A549 treated with Hydrocortisone at 1 μM for 4 hours (cell line): ENCODE measurements around the gene DHRSX. TPM values are rescaled to one million over a fixed set of nuclear protein-coding genes. Genes with fewer than 3 reads are reported as not detected.

Experiments used
- total RNA-seq: library from RNA; stranded (reverse); fragments of 200-300 nt; extraction: Qiagen RNA extraction; gene quantifications from 5 replicates; pipeline ENCODE4 v1.2.3, GENCODE V29; 2022

Gene DHRSX, protein sequence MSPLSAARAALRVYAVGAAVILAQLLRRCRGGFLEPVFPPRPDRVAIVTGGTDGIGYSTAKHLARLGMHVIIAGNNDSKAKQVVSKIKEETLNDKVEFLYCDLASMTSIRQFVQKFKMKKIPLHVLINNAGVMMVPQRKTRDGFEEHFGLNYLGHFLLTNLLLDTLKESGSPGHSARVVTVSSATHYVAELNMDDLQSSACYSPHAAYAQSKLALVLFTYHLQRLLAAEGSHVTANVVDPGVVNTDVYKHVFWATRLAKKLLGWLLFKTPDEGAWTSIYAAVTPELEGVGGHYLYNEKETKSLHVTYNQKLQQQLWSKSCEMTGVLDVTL
- 35.9 to 50.6 TPM (median 43.6 TPM) in 5 replicates for total RNA-seq

DNA sequence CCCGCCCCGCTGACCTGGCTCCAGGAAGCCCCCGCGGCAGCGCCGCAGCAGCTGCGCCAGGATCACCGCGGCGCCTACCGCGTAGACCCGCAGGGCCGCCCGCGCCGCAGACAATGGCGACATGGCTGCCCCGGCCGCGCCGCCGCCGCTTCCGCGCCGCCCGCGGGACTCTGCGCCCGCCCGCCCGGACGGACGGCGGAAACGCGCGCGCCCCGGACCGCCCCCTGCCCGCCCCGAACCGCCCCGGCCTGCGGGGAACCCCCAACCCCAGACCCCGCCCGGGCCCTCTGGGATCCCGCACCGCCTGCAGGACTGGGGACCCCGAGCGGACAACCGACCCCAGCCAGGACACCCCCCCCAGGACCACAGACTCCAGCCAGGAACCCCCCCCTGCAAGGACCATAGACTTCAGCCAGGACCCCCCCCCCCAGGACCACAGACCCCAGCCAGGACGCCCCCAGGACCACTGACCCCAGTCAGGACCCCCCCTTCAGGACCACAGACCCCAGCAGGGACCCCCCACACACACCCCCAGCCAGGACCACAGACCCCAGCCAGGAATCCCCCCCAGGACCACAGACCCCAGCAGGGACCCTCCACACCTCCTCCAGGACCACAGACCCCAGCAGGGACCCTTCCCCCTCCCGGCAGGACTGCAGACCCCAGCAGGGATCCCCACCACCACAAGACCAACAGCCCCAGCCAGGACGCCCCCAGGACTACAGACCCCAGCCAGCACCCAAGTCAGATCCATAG is at the start of gene DHRSX, which contains the start of gene ZBED1:
Gene DHRSX (minus strand): TSS at position 174 of the 756 bp plus-strand sequence. CDS start 51 bp downstream, at position 123.
Gene ZBED1 (minus strand): TSS at position 174 of the 756 bp plus-strand sequence. CDS start 10,257 bp downstream, outside the sequence.

Other genes starting within 250 kb of the DHRSX start
- 32.8 to 36.5 TPM (median 34.9 TPM) in 5 replicates for gene ZBED1, start within 50 bp of the DHRSX start, total RNA-seq
- 299 to 328 TPM (median 321 TPM) in 5 replicates for gene CD99, start 190.3 kb upstream of the DHRSX start, total RNA-seq